Measurements from ENCODE around the gene PIM1.
"Not testable (repeated sequence)": the region's sequence is repeated elsewhere in the genome, so short reads cannot be mapped to it uniquely, and the experiment has no call there.

Gene PIM1

DNA sequence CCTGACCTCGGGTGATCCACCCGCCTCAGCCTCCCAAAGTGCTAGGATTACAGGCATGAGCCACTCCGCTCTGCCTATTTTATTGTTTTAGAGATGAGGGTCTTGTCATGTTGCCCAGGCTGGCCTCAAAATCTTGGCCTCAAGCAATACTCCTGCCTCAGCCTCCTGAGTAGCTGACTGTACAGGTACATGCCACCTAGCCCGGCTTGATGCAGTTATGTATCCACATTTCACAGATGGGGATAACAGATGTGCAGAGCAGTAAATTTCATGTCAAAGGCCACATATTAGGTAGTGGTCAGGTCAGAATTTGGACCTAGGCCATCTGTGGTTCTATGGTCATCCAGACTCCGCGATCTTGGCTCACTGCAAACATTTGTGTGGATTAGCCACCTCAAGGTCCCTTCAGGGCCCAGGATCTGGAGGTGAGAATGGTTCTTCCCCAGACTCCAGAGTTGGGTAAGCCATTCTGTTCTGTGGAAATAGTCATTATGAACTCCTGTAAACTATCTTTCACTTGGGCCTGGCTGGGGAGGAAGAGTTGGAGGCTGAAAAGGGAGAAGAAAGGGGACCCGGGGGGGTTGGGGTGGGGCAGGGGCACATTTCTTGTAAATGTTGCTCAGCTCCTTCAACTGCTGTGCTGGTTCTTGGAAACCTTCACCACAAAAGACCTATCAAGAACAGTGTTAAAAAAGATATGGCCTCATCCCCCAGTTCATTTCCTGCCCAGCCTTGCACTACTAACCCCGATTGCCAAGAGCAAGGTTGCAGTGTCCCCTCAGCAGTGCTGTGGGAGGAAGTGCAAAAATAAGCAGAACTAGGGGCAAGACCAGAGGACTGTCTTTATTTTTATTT is 13.0 kb downstream of the PIM1 start:
- Mint-ChIP-seq H3K4me1 (peaks cover 86% of the 10 kb centered on the region), H3K27ac (peak overlapping the region; percentile 95), H3K27me3 (no peaks in the 10 kb centered on the region), H3K9me3 (peaks cover 6% of the 10 kb centered on the region), H3K36me3 (peaks cover 26% of the 10 kb centered on the region), H3K4me3 (peak overlapping the region; percentile 67)
- CTCF ChIA-PET: interaction anchor here (2.0 to 17.1 kb wide), 7 partner anchors 10 to 158 kb away, joined by 5 to 293 read pairs (median 14); no protein-coding TSS in a partner anchor
- DNase-seq: peak; percentile 84

DNA sequence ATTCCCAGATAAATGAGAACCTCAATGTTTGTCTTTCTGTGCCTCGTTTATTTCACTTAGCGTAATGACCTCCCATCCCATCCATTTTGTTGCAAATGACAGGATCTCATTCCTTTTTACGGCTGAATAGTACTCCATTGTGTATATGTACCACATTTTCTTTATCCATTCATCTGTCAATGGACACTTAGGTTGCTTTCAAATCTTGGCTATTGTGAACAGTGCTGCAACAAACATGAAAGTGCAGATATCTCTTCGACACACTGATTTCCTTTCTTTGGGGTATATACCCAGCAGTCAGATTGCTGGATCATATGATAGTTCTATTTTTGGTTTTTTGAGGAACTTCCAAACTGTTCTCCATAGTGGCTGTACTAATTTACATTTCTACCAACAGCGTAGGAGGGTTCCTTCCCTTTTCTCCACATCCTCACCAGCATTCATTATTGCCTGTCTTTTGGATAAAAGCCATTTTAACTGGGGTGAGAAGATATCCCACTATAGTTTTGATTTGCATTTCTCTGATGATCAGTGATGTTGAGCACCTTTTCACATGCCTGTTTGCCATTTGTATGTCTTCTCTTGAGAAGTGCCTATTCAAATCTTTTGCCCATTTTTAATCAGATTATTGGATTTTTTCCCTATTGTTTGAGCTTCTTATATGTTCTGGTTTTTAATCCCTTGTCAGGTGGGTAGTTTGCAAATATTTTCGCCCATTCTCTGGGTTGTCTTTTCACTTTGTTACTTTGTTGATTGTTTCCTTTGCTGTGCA is 16.2 kb downstream of the PIM1 start:
- CTCF ChIA-PET: interaction anchor here (1.0 to 4.3 kb wide), 5 partner anchors 14 to 168 kb away, joined by 3 to 31 read pairs (median 5); no protein-coding TSS in a partner anchor
- H3K9me3 Mint-ChIP-seq, DNase-seq, H3K27me3 Mint-ChIP-seq, H3K4me3 Mint-ChIP-seq: not testable (repeated sequence)
- Mint-ChIP-seq H3K36me3 (peaks cover 28% of the 10 kb centered on the region), H3K27ac (peak overlapping the region; percentile 86), H3K4me1 (peaks cover 87% of the 10 kb centered on the region)

DNA sequence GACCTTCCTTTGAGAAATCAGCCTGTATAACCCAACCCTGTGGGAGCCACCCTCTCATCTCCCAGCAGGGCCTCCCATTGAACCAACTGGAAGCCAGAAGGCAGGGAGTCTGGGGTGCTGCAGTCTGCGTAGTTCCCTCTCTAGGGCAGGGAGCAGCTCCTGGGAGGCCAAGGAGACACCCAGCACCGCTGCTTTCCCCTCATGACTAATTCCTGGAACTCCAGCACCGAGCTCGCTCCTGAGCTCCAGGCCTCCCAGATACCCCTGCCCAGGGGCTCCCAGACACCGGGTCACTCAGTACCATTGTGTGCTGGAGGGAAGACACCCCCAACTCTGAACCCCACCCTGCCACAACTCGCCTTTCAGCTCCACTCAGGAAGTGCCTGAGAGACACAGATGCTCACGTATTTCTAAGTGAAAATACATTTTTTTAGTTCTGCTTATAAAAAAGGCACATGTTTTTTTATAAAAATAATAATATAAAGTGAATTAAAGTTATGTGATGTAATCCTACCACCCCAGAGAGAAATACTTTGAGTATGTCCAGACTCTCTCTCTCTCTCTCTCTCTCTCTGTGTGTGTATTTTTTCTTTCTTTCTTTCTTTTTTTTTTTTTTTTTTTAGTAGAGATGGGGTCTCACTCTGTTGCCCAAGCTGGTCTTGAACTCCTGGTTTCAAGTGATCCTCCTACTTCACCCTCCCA is 17.5 kb downstream of the PIM1 start:
- CTCF ChIA-PET: interaction anchor here (0.8 to 4.3 kb wide), 7 partner anchors 13 to 169 kb away, joined by 3 to 31 read pairs (median 5); no protein-coding TSS in a partner anchor
- Mint-ChIP-seq H3K27ac (peak overlapping the region; percentile 93), H3K9me3 (peaks cover 6% of the 10 kb centered on the region), H3K4me1 (peaks cover 83% of the 10 kb centered on the region), H3K4me3 (peak overlapping the region; percentile 44), H3K36me3 (peaks cover 24% of the 10 kb centered on the region), H3K27me3 (no peaks in the 10 kb centered on the region)
- DNase-seq: peak; percentile 39

DNA sequence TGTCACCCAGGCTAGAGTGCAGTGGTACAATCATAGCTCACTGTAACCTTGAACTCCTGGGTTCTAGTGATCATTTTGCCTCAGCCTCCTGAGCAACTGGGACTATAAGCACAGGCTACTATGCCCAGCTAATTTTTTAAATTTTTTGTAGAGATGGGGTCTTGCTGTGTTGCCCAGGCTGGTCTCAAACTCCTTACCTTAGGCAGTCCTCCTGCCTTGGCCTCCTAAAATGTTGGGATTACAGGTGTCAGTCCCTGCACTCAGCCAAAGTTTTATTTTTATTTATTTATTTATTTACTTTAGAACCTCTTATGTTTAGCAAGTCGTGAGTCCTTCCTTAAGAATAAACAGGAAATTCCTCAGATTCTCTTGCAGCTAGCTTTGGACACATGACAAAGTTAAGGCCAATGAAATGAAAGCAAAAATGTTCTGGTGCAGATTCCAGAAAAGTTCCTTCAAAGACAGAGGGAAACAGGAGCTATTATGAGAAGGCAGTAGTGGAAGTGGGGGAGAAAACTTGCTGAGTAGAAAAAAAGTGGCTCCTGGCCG is 19.1 kb downstream of the PIM1 start:
- Mint-ChIP-seq H3K9me3 (peaks cover 6% of the 10 kb centered on the region), H3K4me3 (no peak overlapping the region), H3K36me3 (peaks cover 20% of the 10 kb centered on the region), H3K4me1 (peaks cover 80% of the 10 kb centered on the region), H3K27me3 (no peaks in the 10 kb centered on the region), H3K27ac (peak overlapping the region; percentile 84)
- CTCF ChIA-PET: interaction anchor here (0.7 to 4.3 kb wide), 6 partner anchors 12 to 168 kb away, joined by 3 to 31 read pairs (median 6); no protein-coding TSS in a partner anchor
- DNase-seq: no peak

DNA sequence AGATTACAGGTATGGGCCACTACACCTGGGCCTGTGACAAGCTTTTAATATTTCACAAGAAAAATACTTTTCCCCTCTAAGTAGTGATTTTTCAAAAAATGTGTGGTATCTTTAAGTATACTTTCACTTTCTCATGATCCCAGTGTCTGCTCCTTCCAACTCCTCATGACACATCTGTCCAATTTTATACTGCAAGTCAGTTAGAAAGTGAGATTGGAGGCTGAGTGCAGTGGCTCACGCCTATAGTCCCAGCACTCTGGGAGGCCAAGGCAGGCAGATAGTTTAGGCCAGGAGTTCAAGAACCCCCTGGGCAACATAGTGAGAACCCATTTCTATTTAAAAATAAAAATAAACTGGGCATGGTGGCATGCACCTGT is 20.2 kb downstream of the PIM1 start:
- Mint-ChIP-seq H3K9me3 (peaks cover 9% of the 10 kb centered on the region), H3K4me3 (no peak overlapping the region), H3K36me3 (peaks cover 24% of the 10 kb centered on the region), H3K4me1 (peaks cover 80% of the 10 kb centered on the region), H3K27me3 (no peaks in the 10 kb centered on the region), H3K27ac (peak overlapping the region; percentile 84)
- CTCF ChIA-PET: interaction anchor here (0.9 to 4.3 kb wide), 5 partner anchors 13 to 168 kb away, joined by 3 to 31 read pairs (median 7); no protein-coding TSS in a partner anchor
- DNase-seq: peak; percentile 31

DNA sequence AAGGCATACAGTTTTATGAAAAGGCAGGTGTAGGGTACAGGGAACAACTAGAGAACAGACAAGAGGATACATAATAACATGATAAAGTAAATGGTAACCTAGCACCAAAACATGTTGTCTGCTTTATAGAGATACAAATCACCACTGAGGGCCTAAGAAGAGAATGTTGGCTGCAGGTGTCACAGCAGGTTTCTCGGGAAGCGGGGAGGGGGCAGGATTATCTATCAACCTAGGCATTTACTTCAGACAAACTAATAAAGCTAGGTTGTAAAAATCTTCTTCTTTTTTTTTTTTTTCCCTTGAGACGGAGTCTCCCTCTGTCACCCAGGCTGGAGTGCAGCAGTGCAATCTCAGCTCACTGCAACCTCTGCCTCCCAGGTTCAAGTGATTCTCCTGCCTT is 22.7 kb downstream of the PIM1 start:
- Mint-ChIP-seq H3K27ac (peak overlapping the region; percentile 78), H3K27me3 (no peaks in the 10 kb centered on the region), H3K36me3 (peaks cover 13% of the 10 kb centered on the region), H3K4me3 (no peak overlapping the region), H3K9me3 (peaks cover 4% of the 10 kb centered on the region), H3K4me1 (peaks cover 55% of the 10 kb centered on the region)
- DNase-seq: no peak
- CTCF ChIA-PET: interaction anchor here (1.9 to 2.9 kb wide), 3 partner anchors 13 to 171 kb away, joined by 7 to 13 read pairs (median 8); no protein-coding TSS in a partner anchor

- not testable (repeated sequence) for DNase-seq, H3K36me3 Mint-ChIP-seq, H3K9me3 Mint-ChIP-seq, H3K27me3 Mint-ChIP-seq, H3K4me3 Mint-ChIP-seq
- Mint-ChIP-seq H3K27ac (peak overlapping the region; percentile 85), H3K4me1 (peaks cover 39% of the 10 kb centered on the region)
- CTCF ChIA-PET: interaction anchor here (0.6 to 2.9 kb wide), 5 partner anchors 13 to 527 kb away, joined by 3 to 13 read pairs (median 7); partner anchors contain the start of genes PIM1 and PPIL1
These were observed 24.9 kb downstream of the PIM1 start for GRCh38 chr6:37194886-37195285.

GRCh38 chr6:37196451-37196850 is 26.5 kb downstream of the PIM1 start:
- H3K4me1 Mint-ChIP-seq: peaks cover 34% of the 10 kb centered on the region
- not testable (repeated sequence) for H3K36me3 Mint-ChIP-seq, H3K4me3 Mint-ChIP-seq, DNase-seq, H3K9me3 Mint-ChIP-seq, H3K27me3 Mint-ChIP-seq, H3K27ac Mint-ChIP-seq
- CTCF ChIA-PET: interaction anchor here (3.8 kb wide), 1 partner anchor 12 kb away, joined by 22 read pairs; no protein-coding TSS in a partner anchor

DNA sequence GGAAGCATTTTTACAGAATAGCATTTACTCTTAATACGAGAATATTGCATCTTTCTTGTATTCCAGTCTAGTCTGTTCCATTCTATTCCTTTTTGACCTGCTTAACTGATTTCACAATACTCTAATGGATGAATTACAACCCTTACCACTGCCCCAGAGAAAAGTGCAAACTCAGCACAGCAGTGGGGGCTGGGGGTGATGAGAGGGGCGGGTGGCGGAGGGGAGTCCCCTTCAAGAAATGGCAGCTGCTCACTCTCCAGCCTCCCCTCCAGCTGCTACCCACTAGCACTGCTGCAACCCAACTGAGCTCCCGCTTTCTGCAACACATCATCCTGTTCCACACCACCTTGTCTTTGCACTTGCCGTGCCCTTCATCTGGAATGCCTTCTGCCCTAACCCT is 30.1 kb downstream of the PIM1 start:
- H3K27ac Mint-ChIP-seq: no peak overlapping the region
- no peak overlapping the region for H3K4me3 Mint-ChIP-seq
- peaks cover 37% of the 10 kb centered on the region for H3K4me1 Mint-ChIP-seq
- no peaks in the 10 kb centered on the region for H3K36me3 Mint-ChIP-seq
- no peaks in the 10 kb centered on the region for H3K27me3 Mint-ChIP-seq
- CTCF ChIA-PET: interaction anchor here (0.6 to 19.8 kb wide), 6 partner anchors 9 to 175 kb away, joined by 3 to 697 read pairs (median 14); partner anchors contain the start of gene PIM1
- no peaks in the 10 kb centered on the region for H3K9me3 Mint-ChIP-seq
- DNase-seq: no peak

DNA sequence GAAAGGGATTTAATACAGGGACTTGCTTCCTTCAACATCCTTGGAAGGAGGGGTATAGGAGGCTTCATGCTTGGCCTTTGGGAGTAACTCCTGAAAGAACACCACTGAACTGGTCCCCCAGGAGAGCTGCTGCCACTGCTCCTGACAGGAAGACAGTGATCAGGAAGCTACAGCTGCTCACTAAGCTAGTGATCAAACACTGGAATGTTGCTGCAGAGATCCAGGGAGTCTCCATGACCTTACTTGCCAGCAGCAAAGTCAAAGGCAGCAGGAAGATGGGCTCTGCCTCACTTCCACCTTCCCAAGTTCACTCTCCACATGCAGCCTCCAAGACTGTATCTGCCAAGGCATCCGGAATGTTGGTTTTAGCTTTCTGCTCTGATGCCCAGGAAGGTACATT is 31.8 kb downstream of the PIM1 start:
- Mint-ChIP-seq H3K4me1 (peaks cover 51% of the 10 kb centered on the region), H3K9me3 (no peaks in the 10 kb centered on the region), H3K36me3 (no peaks in the 10 kb centered on the region), H3K4me3 (no peak overlapping the region), H3K27ac (no peak overlapping the region), H3K27me3 (no peaks in the 10 kb centered on the region)
- CTCF ChIA-PET: interaction anchor here (1.5 to 19.8 kb wide), 3 partner anchors 14 to 177 kb away, joined by 6 to 697 read pairs (median 275); partner anchors contain the start of gene PIM1
- DNase-seq: no peak

GRCh38 chr6:37202788-37203491 is 33.0 kb downstream of the PIM1 start:
- no peaks in the 10 kb centered on the region for H3K9me3 Mint-ChIP-seq
- H3K4me3 Mint-ChIP-seq: no peak overlapping the region
- CTCF ChIA-PET: interaction anchor here (14.6 to 19.8 kb wide), 2 partner anchors 27 to 178 kb away, joined by 275 to 697 read pairs; partner anchors contain the start of gene PIM1
- peaks cover under 1% of the 10 kb centered on the region for H3K36me3 Mint-ChIP-seq
- H3K27ac Mint-ChIP-seq: peak overlapping the region; percentile 82
- no peaks in the 10 kb centered on the region for H3K27me3 Mint-ChIP-seq
- DNase-seq: no peak
- peaks cover 63% of the 10 kb centered on the region for H3K4me1 Mint-ChIP-seq

DNA sequence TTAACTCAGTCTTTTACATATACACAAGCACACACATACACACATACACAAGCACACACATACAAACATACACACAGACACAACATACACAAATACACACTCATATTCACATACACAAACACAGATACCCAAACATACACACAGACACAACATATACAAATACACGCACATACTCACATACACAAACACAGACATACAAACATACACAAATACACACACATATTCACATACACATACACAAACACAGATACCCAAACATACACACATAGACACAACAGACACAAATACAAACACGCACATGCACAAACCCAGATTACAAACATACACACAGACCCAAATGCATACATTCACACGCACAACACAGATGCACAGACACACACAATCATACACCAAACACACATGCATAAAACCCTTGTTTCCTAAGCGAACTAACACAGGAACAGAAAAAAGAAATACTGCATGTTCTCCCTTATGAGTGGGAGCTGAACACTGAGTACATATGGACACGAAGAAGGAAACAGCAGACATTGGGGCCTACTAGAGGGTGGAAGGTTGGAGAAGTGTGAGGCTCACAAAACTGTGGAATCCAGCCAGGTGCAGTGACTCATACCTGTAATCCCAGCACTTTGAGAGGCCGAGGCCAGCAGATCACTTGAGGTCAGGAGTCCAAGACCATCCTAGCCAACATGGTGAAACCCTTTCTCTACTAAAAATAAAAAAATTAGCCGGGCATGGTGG is 34.2 kb downstream of the PIM1 start:
- Mint-ChIP-seq H3K36me3 (peaks cover 4% of the 10 kb centered on the region), H3K9me3 (no peaks in the 10 kb centered on the region), H3K27me3 (no peaks in the 10 kb centered on the region), H3K27ac (peak overlapping the region; percentile 50), H3K4me3 (no peak overlapping the region), H3K4me1 (peaks cover 71% of the 10 kb centered on the region)
- no peak for DNase-seq
- CTCF ChIA-PET: interaction anchor here (1.5 to 19.8 kb wide), 4 partner anchors 11 to 179 kb away, joined by 5 to 697 read pairs (median 141); partner anchors contain the start of gene PIM1

Measured in activated naive CD4-positive, alpha-beta T cell treated with anti-CD3 and anti-CD28 coated beads, Interleukin-2, amount 10 ng/mL, durations not matched to agents 7 days and 5 days (primary cell).